ENCODE measurements around the gene FOXP2.

FOXP2 gene

GRCh38 chr7:114648680-114649079 lies 234.1 kb downstream of the FOXP2 start (continued):
- TF ChIP-seq BACH2 (CRISPR knock-in tag; IDR thresholded peaks at IDR 0.05; ENCODE audit: borderline replicate concordance) = no peak
- TF ChIP-seq ZC3H10 (CRISPR knock-in tag; IDR thresholded peaks at IDR 0.05) = no peak

GRCh38 chr7:114649689-114650088 lies 235.1 kb downstream of the FOXP2 start:
- no peak for ATAC-seq
- TF ChIP-seq ARNTL (CRISPR knock-in tag; IDR thresholded peaks at IDR 0.05; ENCODE audit: borderline replicate concordance, low read depth) (no peak), TCF4 (CRISPR knock-in tag; IDR thresholded peaks at IDR 0.05; ENCODE audit: borderline replicate concordance) (no peak), ZNF565 (CRISPR knock-in tag; conservative IDR thresholded peaks at IDR 0.05; ENCODE audit: low read depth) (no peak), PPARA (CRISPR knock-in tag; IDR thresholded peaks at IDR 0.05; ENCODE audit: borderline replicate concordance) (no peak), ISL1 (CRISPR knock-in tag; IDR thresholded peaks at IDR 0.05) (no peak)

GRCh38 chr7:114650491-114650890 lies 235.9 kb downstream of the FOXP2 start:
- no peak for TF ChIP-seq CREB5 (CRISPR knock-in tag; IDR thresholded peaks at IDR 0.05; ENCODE audit: low read depth)
- ATAC-seq = no peak

- ATAC-seq = no peak
- TF ChIP-seq ZNF8 (CRISPR knock-in tag; IDR thresholded peaks at IDR 0.05) (no peak), ZFP30 (CRISPR knock-in tag; IDR thresholded peaks at IDR 0.05) (no peak)
Observed at GRCh38 chr7:114652041-114652440, 237.4 kb downstream of the FOXP2 start.

GRCh38 chr7:114653364-114654088 lies 238.9 kb downstream of the FOXP2 start:
- no peak for ATAC-seq
- TF ChIP-seq CREB5 (CRISPR knock-in tag; IDR thresholded peaks at IDR 0.05; ENCODE audit: low read depth) (no peak), BACH2 (CRISPR knock-in tag; IDR thresholded peaks at IDR 0.05; ENCODE audit: borderline replicate concordance) (no peak), ZNF70 (CRISPR knock-in tag; IDR thresholded peaks at IDR 0.05) (no peak), ZFP3 (CRISPR knock-in tag; IDR thresholded peaks at IDR 0.05) (no peak)

GRCh38 chr7:114656466-114656865 lies 241.9 kb downstream of the FOXP2 start:
- TF ChIP-seq ARNTL (CRISPR knock-in tag; IDR thresholded peaks at IDR 0.05; ENCODE audit: borderline replicate concordance, low read depth) = no peak
- no peak for TF ChIP-seq TSHZ2 (CRISPR knock-in tag; IDR thresholded peaks at IDR 0.05)
- TF ChIP-seq ESRRG (CRISPR knock-in tag; IDR thresholded peaks at IDR 0.05) = no peak
- TF ChIP-seq PPARA (CRISPR knock-in tag; IDR thresholded peaks at IDR 0.05; ENCODE audit: borderline replicate concordance) = no peak
- no peak for TF ChIP-seq ZC3H10 (CRISPR knock-in tag; IDR thresholded peaks at IDR 0.05)
- TF ChIP-seq ZNF8 (CRISPR knock-in tag; IDR thresholded peaks at IDR 0.05) = no peak
- no peak for TF ChIP-seq TCF4 (CRISPR knock-in tag; IDR thresholded peaks at IDR 0.05; ENCODE audit: borderline replicate concordance)
- no peak for TF ChIP-seq TOX (CRISPR knock-in tag; IDR thresholded peaks at IDR 0.05; ENCODE audit: borderline replicate concordance)
- no peak for TF ChIP-seq CSDC2 (CRISPR knock-in tag; IDR thresholded peaks at IDR 0.05)
- TF ChIP-seq PATZ1 (CRISPR knock-in tag; IDR thresholded peaks at IDR 0.05; ENCODE audit: borderline replicate concordance) = no peak
- no peak for TF ChIP-seq CREB5 (CRISPR knock-in tag; IDR thresholded peaks at IDR 0.05; ENCODE audit: low read depth)
- no peak for TF ChIP-seq CSRNP3 (CRISPR knock-in tag; IDR thresholded peaks at IDR 0.05)
- TF ChIP-seq GLIS3 (CRISPR knock-in tag; IDR thresholded peaks at IDR 0.05) = no peak
- TF ChIP-seq ZNF70 (CRISPR knock-in tag; IDR thresholded peaks at IDR 0.05) = no peak
- TF ChIP-seq ZFP3 (CRISPR knock-in tag; IDR thresholded peaks at IDR 0.05) = no peak
- no peak for ATAC-seq
